PC-9 (cell line): ENCODE measurements around the gene CTXN3. TPM values are rescaled to one million over a fixed set of nuclear protein-coding genes. Genes with fewer than 3 reads are reported as not detected.

Source experiments
- BruUV-seq: library from RNA; stranded (reverse); fragments of 400-500 nt; replicated peaks from 2 replicates; lab custom pipeline; 2021; lab: Mats Ljungman, UMichigan
- CTCF ChIA-PET: fragments of 300-600 bp; sonication (Branson Sonifier 250); formaldehyde crosslinking; loops from one replicate; lab custom pipeline; 2022; ENCODE audit warnings: antibody characterized with exemption; lab: Charles Lee
- POLR2A ChIA-PET: fragments of 300-600 bp; sonication (Branson Sonifier 250); formaldehyde crosslinking; loops from one replicate; lab custom pipeline; 2022; ENCODE audit warnings: antibody characterized with exemption; ENCODE audit not compliant: unreplicated experiment; lab: Charles Lee
- DNase-seq, 2 experiments: peaks; one replicate each; pipeline versions ENCODE4 v3.0.0 to v3.0.0-alpha.2; 2015 to 2022; ENCODE audit warnings: mixed read lengths in 1 of 2
- H2AFZ ChIP-seq: fragments of 200-600 bp; sonication (generic); 2 replicates; pipeline ENCODE4 v1.8.1; 2017; ENCODE audit warnings: antibody characterized with exemption
- H3F3A ChIP-seq: fragments of 200-600 bp; sonication (generic); 2 replicates; pipeline ENCODE4 v1.8.1; 2017; ENCODE audit warnings: antibody characterized with exemption, mild to moderate bottlenecking, low read depth; ENCODE audit not compliant: insufficient read depth
- H3K27ac ChIP-seq: fragments of 200-600 bp; sonication (generic); 2 replicates; pipeline ENCODE4 v1.6.1; 2016; ENCODE audit warnings: mixed run types
- H3K27me3 ChIP-seq: fragments of 200-600 bp; sonication (generic); 2 replicates; pipeline ENCODE4 v1.6.1; 2016; ENCODE audit warnings: low read depth, mixed run types; ENCODE audit not compliant: insufficient read depth
- H3K36me3 ChIP-seq: fragments of 200-600 bp; sonication (generic); 2 replicates; pipeline ENCODE4 v1.6.1; 2016; ENCODE audit warnings: low read depth, mixed run types
- H3K4me1 ChIP-seq: fragments of 200-600 bp; sonication (generic); replicated peaks from 2 replicates; pipeline ENCODE4 v1.6.1; 2016; ENCODE audit warnings: mixed run types; ENCODE audit not compliant: insufficient read depth
- H3K4me2 ChIP-seq: fragments of 200-600 bp; sonication (generic); 2 replicates; pipeline ENCODE4 v1.6.1; 2017; ENCODE audit warnings: mixed run types
- H3K4me3 ChIP-seq: fragments of 200-600 bp; sonication (generic); 2 replicates; pipeline ENCODE4 v1.6.1; 2016; ENCODE audit warnings: mixed run types
- H3K79me2 ChIP-seq: fragments of 200-600 bp; sonication (generic); 2 replicates; pipeline ENCODE4 v1.6.1; 2017; ENCODE audit warnings: low read depth, mixed run types
- H3K9me2 ChIP-seq: fragments of 200-600 bp; sonication (generic); 2 replicates; pipeline ENCODE4 v1.8.1; 2017; ENCODE audit warnings: mild to moderate bottlenecking; ENCODE audit not compliant: insufficient read depth
- H3K9me3 ChIP-seq: fragments of 200-600 bp; sonication (generic); 2 replicates; pipeline ENCODE4 v1.8.1; 2016; ENCODE audit warnings: low read depth; ENCODE audit not compliant: insufficient read depth
- H4K20me1 ChIP-seq: fragments of 200-600 bp; sonication (generic); 2 replicates; pipeline ENCODE4 v1.8.1; 2017; ENCODE audit not compliant: insufficient read depth
- EZH2 ChIP-seq: fragments of 200-600 bp; sonication (generic); IDR thresholded peaks from 2 replicates; pipeline ENCODE4 v1.8.0; 2017; ENCODE audit warnings: antibody characterized with exemption, low read depth
- intact Hi-C: fragments of 100-400 bp; cut with micrococcal nuclease; formaldehyde crosslinking; loops from one replicate; pipeline ENCODE4 v1.10.0; 2022; ENCODE audit not compliant: unreplicated experiment
- total RNA-seq: library from RNA; stranded (reverse); gene quantifications from 2 replicates; pipeline ENCODE4 v1.2.3, GENCODE V29; 2021
- TF ChIP-seq, protein P1 (sequence below): fragments of 200-600 bp; sonication (generic); conservative IDR thresholded peaks from 2 replicates; pipeline ENCODE4 v1.6.1; 2017; ENCODE audit warnings: mixed run types, antibody characterized with exemption, mild to moderate bottlenecking, moderate library complexity

CTXN3 gene
- total RNA-seq, 1 experiment from 2014 or later, result not detected

DNA sequence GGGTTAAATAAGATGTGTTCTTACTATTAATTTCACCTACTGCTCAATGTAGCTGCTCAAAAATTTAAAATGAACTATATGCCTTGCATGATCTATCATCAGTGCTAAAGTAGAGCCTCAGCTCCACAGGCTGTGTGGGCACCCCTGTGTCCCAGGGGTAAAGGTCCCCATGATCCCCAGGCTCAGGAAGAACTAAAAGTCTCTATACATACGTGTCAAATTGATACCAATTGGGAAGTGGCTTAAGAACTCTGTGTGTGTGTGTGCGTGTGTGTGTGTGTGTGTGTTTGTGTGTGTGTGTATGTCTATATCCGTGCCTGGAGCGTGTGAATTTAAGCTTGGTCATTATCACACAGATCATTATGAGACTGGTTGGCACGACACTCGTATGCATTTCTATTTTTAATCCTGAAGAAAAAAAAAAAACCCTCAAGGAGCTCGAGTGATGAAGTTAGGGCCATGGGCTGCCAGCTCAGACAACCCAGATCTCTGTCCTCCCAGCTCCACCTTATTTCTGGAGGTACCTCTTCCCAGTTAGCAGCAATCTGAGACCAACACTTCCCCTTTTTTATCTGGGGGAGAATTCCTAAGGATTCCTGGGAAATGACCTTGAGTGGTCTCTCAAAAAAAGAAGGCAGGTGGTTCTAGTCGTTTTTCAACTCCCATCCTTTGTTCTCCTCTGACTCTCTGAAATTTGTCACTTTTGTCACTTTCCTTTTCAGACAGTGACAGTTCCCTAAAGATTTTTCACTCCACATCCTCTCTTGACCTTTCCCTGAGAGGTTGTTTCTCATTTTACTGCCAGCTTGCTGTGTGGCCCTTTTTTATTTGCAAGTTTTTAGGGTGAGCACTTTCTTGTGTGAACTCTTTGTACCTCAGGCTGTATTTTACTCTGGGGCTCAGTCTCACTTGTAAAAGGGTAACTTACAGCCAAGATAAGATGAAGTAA lies 45.7 kb upstream of the CTXN3 start:
- no peak for TF ChIP-seq EZH2
- TF ChIP-seq, protein P1, sequence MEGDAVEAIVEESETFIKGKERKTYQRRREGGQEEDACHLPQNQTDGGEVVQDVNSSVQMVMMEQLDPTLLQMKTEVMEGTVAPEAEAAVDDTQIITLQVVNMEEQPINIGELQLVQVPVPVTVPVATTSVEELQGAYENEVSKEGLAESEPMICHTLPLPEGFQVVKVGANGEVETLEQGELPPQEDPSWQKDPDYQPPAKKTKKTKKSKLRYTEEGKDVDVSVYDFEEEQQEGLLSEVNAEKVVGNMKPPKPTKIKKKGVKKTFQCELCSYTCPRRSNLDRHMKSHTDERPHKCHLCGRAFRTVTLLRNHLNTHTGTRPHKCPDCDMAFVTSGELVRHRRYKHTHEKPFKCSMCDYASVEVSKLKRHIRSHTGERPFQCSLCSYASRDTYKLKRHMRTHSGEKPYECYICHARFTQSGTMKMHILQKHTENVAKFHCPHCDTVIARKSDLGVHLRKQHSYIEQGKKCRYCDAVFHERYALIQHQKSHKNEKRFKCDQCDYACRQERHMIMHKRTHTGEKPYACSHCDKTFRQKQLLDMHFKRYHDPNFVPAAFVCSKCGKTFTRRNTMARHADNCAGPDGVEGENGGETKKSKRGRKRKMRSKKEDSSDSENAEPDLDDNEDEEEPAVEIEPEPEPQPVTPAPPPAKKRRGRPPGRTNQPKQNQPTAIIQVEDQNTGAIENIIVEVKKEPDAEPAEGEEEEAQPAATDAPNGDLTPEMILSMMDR, result no peak
- H3K27me3 ChIP-seq, result no peaks in the 10 kb centered on the region
- POLR2A ChIA-PET, result no interaction called here

GRCh38 chr5:127608077-127608660 lies 40.7 kb upstream of the CTXN3 start:
- CTCF ChIA-PET, result no interaction called here
- DNase-seq, result peak in 1 of 2 experiments; percentile 38

More for the DNA sequence above, 45.7 kb upstream of the CTXN3 start:
- Histone ChIP-seq H3K36me3 (no peaks in the 10 kb centered on the region), H3K4me3 (no peak overlapping the region), H3K9me2 (no peaks in the 10 kb centered on the region), H3K79me2 (no peaks in the 10 kb centered on the region), H3K9me3 (no peaks in the 10 kb centered on the region), H3K4me2 (no peak overlapping the region), H4K20me1 (no peaks in the 10 kb centered on the region), H2AFZ (no peak overlapping the region), H3F3A (no peaks in the 10 kb centered on the region), H3K27ac (no peak overlapping the region), H3K4me1 (no peaks in the 10 kb centered on the region)
- no peak for DNase-seq
- intact Hi-C loops, result no loop called here
- no TSS peak for BruUV-seq
- CTCF ChIA-PET, result no interaction called here

DNA sequence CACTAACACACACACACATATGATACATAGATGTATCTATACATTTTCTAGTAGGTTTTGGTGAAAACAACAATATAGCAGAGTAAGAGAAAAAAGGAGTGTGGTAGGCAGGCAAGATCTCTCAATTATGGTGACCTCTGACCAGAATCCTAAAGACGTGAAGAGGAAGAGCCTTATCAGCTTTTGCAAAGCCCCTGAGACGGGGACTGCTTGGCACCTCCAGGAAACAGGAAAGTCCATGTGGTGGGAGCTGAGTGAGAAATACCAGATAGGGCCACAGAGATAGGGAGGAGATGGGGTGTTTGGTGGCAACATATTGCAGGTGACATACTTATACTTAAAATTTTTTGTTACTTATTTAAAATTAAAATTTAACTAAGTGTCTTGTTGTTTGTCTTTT lies 39.9 kb upstream of the CTXN3 start:
- no peak overlapping the region for H2AFZ ChIP-seq
- H3F3A ChIP-seq, result no peaks in the 10 kb centered on the region
- no peak for TF ChIP-seq EZH2
- TF ChIP-seq, protein P1, result no peak
- no peaks in the 10 kb centered on the region for H3K9me3 ChIP-seq
- intact Hi-C loops, result no loop called here
- no peak overlapping the region for H3K4me3 ChIP-seq
- no peaks in the 10 kb centered on the region for H3K27me3 ChIP-seq
- H3K36me3 ChIP-seq, result no peaks in the 10 kb centered on the region
- no peaks in the 10 kb centered on the region for H3K4me1 ChIP-seq
- ChIA-PET POLR2A (no interaction called here), CTCF (no interaction called here)
- H3K9me2 ChIP-seq, result 0 out of 2 replicates have a peak, but pooled peaks cover 4% of the 10 kb centered on the region
- no peak overlapping the region for H3K27ac ChIP-seq
- BruUV-seq, result no TSS peak
- no peaks in the 10 kb centered on the region for H3K79me2 ChIP-seq
- DNase-seq, result no peak
- H4K20me1 ChIP-seq, result no peaks in the 10 kb centered on the region
- no peak overlapping the region for H3K4me2 ChIP-seq

More at GRCh38 chr5:127608077-127608660, 40.7 kb upstream of the CTXN3 start:
- Histone ChIP-seq H3K79me2 (no peaks in the 10 kb centered on the region), H3K36me3 (no peaks in the 10 kb centered on the region), H4K20me1 (no peaks in the 10 kb centered on the region), H2AFZ (no peak overlapping the region), H3K4me1 (no peaks in the 10 kb centered on the region), H3F3A (no peaks in the 10 kb centered on the region), H3K4me2 (no peak overlapping the region), H3K9me2 (0 out of 2 replicates have a peak, but pooled peaks cover 4% of the 10 kb centered on the region), H3K9me3 (no peaks in the 10 kb centered on the region), H3K27me3 (no peaks in the 10 kb centered on the region), H3K4me3 (no peak overlapping the region), H3K27ac (no peak overlapping the region)
- intact Hi-C loops, result no loop called here
- no peak for TF ChIP-seq EZH2
- TF ChIP-seq, protein P1, result no peak
- no TSS peak for BruUV-seq
- POLR2A ChIA-PET, result no interaction called here
